HG03457 (cell line): ENCODE measurements around the gene DLGAP4.

Experiments
- ATAC-seq: cut with Tn5 transposase; IDR thresholded peaks from one replicate; pipeline ENCODE4 v1.9.1; 2021; ENCODE audit warnings: moderate number of reproducible peaks; ENCODE audit not compliant: unreplicated experiment

Gene DLGAP4

GRCh38 chr20:36349384-36350170 is 43.4 kb downstream of the DLGAP4 start:
- ATAC-seq = no peak

- ATAC-seq = no peak
These were observed 44.3 kb downstream of the DLGAP4 start for GRCh38 chr20:36350439-36350838.

- no peak for ATAC-seq
These were observed 45.8 kb downstream of the DLGAP4 start for GRCh38 chr20:36351937-36352336.

DNA sequence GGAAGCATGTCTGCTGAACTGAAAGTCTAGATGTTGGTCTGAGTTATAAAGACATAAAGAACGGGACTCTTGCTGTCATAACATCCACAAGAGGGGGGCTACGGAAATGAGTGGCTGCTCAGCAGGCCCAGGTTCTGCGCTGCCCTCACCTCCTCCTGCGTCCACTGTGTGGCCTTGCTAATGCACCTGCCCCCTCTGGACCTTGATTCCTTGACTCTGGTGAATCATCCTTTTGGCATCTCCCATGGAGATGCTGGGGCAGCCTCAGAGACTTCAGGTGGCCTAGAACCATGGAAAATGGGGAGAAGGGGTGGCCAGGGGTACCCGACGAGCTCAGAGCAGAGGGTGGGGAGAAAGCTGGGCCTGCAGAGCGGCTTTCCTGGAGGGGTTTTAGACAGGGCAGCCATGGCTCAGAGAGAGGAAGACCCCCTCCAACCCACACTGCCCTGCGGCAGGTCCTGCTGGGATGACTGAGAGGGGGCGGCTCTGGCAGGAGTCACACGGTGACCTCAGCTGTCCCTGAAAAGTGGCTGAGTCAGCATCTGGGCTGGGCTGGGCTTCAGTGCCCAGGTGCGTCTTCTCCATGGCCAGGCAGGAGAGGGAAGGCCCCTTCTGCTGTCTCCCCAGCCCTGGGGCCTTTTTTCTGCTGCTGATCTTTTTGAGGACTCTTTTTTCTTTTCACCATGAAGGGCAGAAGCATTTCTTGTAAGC is 46.9 kb downstream of the DLGAP4 start:
- no peak for ATAC-seq

DNA sequence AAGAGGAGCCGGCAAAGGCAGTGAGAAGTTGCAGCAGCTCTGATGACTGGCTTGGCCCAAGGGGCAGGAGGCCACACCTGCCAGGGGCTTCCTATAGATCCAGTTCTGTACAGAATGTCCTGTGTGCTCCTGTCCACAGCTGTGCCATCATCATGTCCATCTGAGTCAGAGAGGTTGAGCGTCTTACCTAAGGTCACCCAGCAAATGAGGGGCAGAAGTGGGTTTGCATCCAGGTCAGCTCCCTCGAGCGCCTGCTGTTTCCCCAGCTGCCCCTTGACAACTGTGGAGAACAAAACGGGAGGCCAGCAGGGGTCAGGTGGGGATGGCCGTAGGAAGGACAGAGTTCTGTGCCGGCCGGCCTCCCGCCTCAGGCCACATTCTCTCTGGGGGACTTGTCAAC is 47.6 kb downstream of the DLGAP4 start:
- ATAC-seq = no peak

GRCh38 chr20:36355469-36356171 is 49.5 kb downstream of the DLGAP4 start:
- ATAC-seq = no peak

DNA sequence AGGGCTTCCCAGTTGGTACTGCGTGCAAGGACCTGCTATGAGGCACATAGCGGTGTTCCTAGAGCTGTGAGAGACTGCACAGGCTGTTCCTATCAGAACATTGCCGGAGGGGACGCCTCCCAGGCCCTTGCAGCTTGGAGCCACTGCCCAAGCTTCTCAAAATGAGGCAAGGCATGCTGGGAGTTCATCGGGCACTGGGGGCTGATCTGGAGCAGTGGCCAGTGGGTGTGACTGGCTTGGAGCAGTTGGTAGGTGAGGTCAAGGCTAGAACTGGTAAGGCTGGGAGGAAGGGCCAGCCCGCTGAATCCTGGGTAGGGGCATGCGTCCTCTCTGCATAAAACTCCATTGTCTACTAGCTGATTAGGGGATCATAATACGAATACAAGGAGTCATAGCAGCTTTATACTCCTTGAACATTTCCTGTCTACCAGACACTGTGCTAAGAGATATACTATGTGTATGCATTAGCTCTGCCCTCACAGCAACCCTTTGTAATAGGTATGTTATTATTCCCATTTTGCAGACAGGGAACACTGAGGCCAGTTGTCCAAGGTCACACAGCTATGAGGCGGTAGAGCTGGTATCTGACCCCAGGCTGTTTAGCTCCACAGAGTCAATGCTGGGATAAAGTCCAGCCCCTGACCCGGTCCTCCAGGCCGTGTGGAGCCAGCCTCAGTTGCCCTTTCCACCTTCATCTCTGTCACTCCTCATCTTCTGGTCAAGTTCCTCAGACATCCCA is 53.7 kb downstream of the DLGAP4 start:
- no peak for ATAC-seq

DNA sequence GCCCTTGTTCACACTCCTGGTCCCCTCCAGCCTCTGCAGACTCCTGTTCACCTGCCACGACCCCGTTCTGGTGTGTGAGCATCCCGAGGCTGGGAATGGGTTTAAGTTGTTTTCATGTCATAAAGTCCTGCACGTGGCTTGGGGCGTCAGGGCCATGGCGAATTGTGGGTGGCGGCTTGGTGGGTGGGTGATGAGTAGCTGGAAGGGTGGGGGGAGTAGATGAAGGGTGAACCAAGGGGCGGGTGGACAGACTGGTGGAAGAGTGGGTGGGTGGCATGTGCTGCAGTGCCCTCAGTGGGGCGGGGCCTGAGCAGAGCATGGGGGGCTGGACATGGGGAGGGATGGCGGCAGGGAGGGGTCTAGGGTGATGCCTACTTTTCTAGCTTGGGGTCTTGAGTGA is 54.3 kb downstream of the DLGAP4 start:
- no peak for ATAC-seq

DNA sequence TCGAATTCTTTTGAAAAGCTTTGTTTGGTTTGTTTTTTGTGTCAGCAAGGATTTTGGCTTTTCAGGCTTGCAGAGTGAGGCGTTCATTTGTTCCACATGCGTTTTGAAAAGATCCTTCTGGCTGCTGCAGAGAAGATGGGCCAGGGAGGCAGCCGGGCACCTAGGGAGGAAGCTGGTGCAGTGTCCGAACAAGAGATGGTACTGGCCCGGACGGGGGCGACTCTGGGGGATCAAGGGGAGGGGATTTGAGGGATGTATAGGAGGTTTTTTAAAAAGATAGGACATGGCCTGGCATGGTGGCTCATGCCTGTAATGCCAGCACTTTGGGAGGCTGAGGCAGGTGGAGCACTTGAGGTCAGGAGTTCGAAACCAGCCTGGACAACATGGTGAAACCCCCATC is 55.3 kb downstream of the DLGAP4 start:
- no peak for ATAC-seq

- ATAC-seq = no peak
These were observed 56.1 kb downstream of the DLGAP4 start for GRCh38 chr20:36362261-36362660.

GRCh38 chr20:36362978-36363713 is 57.0 kb downstream of the DLGAP4 start:
- ATAC-seq = no peak

DNA sequence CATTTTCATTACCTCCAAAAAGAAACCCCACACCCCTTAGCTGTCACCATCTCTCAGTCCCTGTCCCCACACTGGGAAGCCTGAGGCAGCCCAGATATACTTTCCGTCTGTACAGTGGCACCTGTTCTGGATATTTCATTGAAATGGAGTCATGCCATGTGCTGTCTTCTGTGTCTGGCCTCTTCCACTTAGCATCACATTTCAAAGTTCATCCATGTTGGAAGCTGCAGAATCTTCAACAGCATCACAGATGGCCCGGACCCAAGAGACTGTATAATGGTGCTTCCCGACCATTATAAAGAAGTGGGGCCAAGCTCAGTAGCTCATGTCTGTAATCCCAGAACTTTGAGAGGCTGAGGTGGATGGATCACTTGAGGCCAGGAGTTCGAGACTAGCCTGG is 58.4 kb downstream of the DLGAP4 start:
- no peak for ATAC-seq

- ATAC-seq = no peak
These were observed 60.7 kb downstream of the DLGAP4 start for GRCh38 chr20:36366623-36367369.

DNA sequence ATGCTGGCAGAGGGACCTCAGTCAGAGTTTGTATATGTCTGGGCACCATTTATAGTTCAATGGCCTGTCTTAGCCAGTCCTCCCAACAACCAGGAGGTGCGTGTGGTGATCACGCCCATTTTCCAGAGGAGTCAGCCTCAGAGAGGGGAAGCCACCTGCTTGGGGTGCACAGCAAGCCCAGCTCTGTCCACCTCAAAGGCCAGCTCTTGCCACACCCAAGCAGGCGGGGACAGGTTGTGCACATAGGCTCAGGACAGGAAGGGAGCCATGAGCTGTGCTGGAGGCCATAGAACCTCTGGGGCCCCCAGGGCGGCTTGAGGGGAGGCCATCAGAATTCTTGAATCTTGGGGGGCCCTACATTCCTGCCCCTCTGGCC is 61.2 kb downstream of the DLGAP4 start:
- ATAC-seq = no peak

DNA sequence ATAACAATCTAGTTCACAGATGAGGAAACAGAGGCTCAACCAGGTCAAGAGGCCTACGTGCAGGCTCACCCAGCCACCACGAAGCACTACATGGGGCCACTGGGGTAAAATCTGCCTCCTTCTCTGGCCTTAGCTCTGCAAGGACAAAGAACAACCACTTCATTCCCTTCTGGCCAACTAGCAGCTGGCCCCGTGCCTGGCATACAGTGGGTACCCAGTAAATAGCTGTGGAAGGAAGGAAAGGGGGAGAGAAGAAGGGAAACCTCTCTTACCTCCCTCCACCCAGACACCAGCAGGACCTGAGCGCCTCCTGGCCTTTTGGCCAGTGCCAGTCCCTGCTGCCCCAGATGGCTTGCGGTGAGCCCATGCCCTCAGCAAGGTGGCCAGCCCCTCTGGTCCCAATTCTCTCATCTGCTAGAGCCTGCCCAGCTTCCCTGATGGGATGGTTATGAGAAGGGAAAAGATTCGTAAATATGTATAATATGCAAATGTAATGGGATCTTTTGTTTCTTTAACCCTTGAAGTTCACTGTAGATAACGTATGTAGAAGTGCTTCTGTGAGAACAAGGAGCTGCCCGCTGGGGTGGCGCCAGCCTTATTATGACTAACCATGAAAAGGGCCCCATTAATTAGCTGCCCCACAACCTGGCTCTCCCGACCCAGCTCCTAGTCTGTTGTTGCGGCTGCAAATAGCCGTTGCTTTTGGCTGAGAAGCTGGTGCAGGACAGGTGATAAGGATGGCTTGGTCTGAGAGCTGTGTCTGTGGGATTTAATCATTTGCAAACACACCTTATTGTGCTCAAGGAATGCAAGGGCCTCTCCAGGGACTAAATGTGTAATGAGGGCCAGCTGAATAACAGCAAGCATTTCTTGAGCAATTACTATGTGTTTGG is 62.0 kb downstream of the DLGAP4 start:
- no peak for ATAC-seq

DNA sequence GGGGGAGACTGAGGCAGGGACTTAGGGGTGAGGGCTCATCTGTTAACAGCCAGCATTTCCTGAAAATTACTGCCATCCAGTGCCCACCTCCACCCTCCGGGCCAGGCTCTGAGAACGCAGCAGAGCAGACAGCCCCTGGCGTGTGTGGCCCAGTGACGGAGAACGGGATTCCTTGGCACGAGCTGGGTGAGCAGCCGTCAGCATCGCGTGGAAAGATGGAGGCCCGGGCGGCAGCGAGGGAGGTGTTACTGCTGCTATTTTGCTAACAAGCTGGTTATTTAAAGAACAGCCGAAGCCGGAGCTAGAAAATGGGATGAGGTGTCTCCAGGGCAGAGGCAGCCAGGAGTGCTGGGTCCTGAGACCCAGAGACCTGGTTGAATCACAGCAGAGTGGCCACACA is 62.7 kb downstream of the DLGAP4 start:
- ATAC-seq = no peak

- ATAC-seq = no peak
These were observed 63.6 kb downstream of the DLGAP4 start for GRCh38 chr20:36369739-36370138.

GRCh38 chr20:36370991-36371790 is 65.1 kb downstream of the DLGAP4 start:
- ATAC-seq = no peak
